Endometrium (tissue), 2 donors: ENCODE data around the gene PLA2R1.

ENCODE experiments used
- FAIRE-seq: peaks from 2 replicates; lab custom pipeline; 2012; peaks lifted over from hg19 to GRCh38; lab: Jason Lieb, UNC
- donor health status: control.
- donor health status: control.

PLA2R1 gene

DNA sequence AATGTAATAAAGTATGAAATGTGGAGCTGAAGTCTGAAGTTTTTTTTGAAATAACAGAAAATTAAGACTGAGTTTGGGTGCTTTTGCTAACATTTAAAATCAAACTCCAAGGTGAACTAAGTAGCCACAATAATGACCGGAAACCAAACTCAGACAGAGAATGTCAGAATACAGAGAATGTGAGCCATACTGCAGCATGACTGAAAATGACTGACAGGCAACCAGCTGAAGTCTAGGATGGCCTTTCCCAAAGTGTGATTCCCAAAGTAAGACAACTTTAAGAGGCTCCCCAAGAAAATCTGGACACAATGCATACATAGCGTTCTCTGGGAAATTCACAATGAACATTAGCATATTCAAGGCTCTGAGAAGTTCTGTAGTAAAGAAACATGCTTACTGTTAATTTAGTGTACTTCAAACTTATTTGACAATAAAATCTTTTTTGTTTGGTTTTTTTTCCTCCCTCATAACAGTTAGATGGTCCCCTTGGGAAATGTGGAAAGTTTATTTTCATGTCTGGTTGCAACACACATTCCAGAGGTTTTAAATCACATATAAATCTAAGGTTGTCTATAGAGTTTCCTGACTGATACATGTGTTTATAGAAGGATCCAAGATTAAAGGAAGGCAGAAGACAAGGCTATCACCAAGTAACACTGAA lies 28.6 kb downstream of the PLA2R1 start:
- FAIRE-seq = peak; percentile 80

DNA sequence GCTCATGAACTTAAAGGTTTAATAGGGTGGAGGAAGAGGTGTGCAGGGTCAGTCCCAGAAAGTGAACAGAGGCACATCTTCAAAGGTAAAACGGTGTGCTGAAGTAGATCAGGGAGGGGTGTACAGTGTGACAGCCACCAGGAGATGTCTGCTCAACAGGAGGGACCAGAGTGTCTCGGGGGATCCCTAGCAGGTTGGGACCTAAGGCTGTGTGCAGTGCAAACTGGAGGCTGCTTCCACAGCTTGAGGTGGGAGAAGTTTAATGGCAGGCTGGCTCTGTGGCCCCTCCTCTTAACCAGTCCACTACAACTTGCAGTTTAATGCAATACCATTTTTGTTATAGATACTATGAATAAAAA lies 33.2 kb downstream of the PLA2R1 start:
- FAIRE-seq = no peak

DNA sequence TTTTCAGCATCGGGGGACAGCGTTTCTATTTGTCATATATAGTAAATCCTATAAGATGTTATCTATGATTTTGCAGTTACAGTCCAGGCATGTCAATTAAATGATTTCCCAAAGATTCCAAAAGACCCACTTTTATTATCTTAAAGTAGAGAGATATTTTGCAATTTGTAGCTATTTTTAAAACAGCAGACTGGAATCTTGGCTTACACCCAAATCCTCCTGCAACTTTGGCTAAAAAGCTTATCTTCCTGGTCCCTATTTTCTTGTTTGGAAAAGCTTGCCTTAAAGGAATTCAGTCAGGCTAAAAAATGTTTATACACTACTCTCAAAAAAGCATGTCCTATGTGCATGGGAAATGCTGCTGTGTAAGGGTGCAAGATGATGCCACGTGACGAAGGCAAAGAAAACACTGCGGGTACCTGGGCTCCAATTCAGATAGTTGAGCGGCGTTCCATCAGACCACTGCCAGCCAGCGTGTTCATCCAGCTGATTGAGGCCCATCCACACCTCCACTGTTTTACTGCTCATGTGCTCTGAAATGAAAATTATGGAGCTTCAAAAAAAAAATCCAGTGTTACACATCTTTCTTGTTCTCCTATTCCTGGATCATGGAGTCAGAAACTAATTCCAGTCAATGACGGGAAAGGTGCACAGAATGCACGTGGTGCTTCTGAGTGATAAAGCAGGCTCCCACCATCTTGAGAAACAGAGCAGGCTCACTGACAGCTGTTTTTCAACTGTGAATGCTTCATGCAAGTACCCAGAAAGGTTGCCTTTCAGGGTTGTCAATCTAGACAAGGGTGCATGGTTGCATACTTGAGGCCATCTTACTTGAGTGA lies 33.8 kb downstream of the PLA2R1 start:
- peak; percentile 92 for FAIRE-seq

DNA sequence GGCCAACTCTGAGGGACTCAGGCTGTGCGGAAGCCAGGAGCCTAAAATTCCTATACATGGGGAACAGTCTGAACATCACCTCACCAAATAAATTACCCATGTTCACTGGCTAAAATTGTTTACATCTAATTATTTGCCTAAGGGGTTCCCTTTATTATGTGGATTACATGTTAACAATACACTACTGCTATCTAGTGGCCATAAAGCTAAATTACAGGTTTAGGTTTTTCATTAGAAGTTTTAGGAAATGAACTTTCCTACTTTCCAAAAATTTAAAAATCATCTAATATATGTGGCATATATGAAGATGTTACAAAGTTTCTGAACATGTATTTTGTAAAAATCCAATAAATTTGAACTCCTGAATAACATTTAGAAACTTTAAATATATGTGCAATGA lies 40.3 kb downstream of the PLA2R1 start:
- no peak for FAIRE-seq

DNA sequence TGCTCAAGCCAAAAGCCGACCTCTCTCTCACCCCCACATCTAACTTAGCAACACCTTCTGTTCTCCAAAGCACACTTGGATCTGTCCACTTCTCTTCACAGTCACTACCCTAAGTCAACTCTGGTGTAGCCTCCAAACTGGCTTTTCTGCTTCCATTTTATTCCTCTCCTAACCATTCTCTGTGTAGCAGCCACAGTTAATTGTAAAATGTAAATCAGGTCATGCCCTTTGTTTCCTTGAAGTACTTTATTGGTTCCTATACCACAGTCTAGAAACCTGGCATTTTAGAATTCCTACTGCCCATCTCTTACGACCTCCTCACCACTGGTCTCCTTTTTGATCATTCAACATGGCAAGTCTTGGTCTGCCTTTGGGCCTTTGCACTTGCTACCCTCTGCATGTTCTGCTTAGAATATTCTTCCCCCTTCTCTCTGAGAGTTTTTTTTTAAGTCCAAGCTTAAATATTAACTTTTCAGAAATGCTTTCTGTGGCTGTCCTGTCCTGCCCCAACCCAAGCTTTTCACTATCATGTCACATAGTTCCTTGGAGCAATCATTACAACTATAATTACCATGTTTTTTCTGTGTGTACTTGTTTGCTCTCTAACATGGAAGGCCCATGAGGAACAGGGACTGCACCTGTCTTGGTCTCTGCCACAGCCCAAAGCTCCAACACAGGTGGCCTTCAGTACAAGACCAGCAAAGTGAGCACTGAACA lies 42.9 kb downstream of the PLA2R1 start:
- FAIRE-seq = no peak

DNA sequence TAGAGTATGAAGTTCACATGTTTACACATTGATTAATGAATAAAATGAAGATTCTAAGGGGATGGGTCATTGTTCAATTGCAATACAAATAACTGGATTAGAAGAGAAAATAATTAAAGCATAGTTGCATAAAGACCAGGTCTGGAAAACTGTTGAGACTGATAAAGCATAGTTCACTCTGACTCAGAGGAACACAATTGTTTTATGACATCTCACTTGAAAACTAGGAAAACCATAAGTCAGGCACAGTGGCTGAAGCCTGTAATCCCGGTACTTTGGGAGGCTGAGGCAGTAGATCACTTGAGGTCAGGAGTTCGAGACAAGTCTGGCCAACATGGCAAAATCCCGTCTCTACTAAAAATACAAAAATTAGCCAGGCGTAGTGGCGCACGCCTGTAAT lies 46.7 kb downstream of the PLA2R1 start:
- no peak for FAIRE-seq

DNA sequence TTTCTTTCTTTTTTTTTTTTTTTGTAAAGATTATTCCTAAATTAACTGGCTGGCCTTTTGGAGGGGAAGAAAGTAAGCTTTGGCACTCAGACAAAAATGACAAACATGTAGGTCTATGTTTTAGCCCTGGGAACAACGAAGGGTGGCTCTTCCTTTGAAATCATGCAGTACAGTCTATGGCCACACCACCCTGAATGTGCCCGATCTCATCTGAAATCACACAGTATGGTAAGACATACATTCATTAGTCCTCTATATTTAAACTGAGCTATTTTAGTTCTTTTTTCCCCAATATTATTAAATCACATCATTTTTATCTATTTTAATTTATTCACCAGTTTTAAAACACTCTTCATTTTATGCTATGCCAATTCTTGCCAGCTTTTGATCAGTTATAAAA lies 48.2 kb downstream of the PLA2R1 start:
- FAIRE-seq = no peak

DNA sequence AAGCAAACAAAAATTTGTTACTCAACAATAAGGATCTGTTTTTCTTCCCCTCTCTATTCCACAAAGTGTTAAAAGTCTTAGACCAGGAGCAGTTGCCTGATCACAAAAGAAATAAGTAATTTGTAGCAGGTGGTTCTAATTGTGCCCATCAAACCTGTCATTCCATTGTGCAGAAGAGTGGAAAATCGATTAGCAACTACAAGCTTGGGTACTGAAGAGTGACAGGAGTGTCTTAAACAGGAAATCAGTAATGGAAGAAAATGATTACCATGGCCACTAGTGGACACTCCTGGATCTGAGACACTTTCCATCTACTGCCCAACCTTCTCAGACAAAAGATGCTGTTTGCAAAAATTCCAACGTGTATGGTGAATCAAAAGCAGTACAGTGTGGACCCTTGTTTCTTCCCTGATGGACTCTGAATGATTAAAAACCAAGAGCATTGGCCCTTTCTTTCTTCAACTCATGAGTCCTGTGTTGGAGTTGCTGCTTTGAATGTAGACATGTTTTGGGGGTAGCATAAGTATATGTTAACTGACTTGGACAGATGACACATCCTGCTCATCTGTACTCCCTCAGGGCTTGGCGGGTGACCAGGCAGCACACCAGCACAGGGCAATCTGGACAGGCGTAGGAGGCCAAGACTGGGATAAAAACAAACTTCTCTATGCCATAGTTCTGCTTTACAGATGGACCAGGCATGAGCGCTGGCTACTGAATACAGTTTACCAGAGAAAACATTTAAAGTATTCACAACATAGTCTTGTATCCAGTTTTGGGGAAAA lies 51.9 kb downstream of the PLA2R1 start:
- FAIRE-seq = peak; percentile 78

DNA sequence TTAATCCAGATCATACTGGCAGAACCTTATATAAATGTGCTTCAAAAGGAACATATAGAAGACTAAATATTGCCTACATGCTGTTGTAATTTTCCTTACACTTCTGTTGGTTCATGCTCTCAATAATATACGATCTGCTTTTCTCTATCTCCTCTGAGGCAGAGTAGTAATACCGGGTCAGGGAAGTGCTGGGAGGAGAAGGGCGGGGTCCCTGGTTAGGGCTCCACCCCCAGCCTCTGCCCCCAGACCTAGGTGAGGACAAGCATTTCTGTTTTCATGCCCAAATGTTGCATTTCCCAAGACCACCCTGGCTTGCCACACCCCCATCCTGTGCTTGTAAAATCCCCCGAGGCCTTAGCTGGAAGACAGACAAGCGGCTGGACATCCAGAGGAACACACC lies 55.3 kb downstream of the PLA2R1 start:
- no peak for FAIRE-seq

DNA sequence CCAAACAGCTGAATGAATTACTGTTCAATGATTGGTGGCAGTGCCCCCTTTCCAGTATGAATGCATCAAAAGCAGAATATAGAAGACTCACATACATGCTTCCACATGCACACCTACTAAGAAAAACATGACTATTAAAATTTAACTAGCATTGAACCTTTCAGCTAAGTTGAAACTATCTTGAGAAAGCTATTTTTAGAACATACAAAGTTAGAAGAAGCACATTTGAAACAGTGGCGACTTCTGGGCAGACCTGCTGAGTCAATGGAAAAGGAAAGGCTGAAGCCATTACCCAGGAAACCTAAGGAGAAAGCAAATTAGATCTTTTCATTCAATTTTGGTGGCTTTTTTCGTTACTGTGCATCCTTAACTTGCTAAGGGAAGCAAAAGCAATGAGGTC lies 55.9 kb downstream of the PLA2R1 start:
- no peak for FAIRE-seq

DNA sequence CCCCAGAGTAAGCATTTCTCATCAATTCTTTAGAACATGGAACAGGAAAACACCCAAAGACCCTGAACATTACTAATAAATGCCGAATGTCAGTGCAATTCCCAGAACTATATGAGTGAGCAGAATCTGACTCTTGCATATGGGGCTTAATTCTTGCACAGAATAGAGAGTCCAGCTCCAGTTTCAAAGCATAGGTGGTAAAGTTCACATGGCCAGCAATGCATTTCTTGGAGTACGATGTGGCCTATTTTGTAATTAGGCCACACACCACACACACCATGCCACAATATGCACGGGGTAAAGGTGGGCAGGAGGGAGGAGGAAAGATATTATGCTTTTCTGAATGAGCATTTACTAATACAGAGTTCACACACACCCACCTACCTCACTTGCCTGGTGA lies 56.5 kb downstream of the PLA2R1 start:
- FAIRE-seq = no peak

DNA sequence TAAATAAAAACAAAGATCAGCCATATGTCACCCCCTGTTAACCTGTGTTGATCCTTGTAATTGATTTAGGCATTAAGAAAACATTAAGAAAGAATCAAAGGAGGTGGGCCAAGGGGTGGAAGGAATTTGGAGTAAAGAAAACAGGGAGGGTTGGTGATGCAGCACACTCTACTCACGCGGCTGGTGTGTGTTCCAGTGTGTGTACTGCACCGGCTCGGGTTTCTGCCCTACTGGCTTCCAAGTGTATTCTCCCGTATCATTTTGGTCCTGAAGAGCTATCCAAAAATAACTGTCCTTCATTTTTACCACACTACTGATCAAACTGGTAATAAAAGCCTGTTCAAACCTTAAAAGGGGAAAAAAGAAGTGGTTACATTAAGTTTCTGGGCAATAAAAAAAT lies 56.9 kb downstream of the PLA2R1 start:
- FAIRE-seq = no peak

DNA sequence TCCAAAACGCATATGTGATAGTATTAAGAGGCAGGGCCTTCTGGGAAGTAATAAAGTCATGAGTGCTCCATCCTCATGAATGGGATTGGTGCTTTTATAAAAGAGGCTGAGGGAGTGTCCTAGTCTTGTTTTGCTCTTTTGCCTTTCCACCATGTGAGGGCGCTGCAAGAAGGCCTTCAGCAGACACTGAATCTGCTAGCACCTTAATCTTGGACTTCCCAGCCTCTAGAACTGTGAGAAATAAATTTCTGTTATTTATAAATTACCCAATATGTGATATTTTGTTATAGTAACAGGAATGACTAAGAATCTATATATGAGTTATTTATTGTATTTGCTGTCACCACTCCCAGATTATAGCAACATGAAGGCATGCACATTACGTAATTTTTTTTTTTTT lies 63.5 kb downstream of the PLA2R1 start:
- no peak for FAIRE-seq

DNA sequence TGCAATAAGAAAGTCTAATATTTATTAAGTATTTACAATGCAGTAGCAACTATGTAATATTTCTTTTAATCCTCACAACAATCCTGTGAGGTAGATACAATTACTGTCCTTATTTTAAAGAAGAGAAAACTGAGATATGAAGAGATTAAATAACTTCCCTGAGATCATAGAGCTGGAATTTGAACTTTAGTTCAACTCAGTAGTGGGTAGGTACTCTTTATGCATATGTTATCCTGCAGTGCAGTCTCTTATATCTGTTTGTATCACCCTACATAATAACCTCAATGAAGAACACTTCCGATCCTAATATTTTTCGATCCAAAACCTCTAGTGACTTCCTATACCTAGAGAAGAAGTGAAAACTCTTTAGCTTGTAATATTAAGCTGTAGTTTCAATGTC lies 64.2 kb downstream of the PLA2R1 start:
- no peak for FAIRE-seq

DNA sequence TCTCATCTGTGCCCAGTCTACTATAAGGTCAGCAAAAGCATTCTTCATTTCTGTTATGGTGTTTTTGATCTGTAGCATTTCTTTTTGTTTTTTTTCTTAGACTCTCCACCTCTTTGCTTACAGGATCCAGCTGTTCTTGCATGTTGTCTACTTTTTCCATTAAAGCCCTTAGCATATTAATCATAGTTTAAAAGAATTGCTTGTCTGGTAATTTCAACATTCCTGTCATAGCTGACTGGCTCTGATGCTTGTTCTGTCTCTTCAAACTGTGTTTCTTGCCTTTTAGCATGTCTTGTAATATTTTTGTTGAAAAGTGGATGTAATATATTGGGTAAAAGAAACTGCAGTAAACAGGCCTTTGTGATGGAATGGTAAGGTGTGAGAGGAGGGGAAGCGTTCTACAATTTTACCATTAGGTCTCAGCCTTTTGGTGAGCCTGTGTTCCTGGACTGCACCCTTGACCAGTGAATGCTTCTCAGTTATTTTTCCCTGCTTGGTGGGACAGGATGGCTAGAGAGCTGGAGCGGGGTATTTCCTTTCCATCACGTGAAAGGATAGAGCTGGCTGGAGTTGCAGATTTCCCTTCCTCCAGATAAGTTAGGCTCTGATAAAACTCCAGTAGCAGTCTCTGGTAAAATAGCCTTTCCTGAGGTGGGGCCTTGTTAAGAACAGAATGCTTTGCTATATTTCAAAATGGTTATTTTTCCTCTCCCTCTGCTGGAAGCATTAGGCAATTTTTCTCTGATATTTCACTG lies 65.4 kb downstream of the PLA2R1 start:
- peak; percentile 73 for FAIRE-seq

DNA sequence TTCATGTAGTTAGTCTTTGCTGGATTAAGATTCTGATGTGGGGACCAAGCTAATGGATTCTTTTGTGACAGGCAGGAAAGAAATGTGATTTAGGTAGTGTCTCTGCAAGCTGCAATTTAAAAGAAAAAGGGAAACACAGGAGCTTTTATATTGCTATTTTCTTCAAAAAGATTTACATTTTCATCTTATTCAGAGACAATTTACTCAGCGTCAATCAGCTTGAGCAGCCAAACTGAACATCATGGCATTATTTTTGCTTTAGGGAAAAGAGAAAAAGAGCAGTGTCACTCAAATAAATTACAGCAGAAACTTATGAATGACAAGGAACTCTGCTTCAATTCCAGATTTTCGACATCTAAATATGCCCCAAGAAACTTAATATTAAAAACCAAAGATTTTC lies 67.4 kb downstream of the PLA2R1 start:
- FAIRE-seq = no peak

DNA sequence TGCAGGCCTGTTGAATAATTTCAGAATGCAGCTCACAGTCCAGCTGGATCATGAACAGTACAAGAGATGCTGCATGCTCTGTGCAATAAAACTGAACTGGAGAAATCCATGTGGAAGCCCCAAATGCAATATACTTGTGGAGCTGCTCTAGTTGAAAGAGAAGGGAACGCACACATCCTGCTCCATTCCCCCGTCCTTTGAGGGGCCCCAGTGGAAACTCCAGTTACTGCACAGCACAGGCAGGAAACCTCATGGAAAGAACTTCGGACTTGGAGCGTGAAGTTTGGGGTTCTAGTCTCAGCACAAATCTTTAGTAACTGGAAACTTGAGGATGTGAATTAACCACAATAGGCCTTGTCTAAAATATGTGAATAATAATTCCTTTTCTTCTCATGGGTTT lies 73.2 kb downstream of the PLA2R1 start:
- FAIRE-seq = no peak

DNA sequence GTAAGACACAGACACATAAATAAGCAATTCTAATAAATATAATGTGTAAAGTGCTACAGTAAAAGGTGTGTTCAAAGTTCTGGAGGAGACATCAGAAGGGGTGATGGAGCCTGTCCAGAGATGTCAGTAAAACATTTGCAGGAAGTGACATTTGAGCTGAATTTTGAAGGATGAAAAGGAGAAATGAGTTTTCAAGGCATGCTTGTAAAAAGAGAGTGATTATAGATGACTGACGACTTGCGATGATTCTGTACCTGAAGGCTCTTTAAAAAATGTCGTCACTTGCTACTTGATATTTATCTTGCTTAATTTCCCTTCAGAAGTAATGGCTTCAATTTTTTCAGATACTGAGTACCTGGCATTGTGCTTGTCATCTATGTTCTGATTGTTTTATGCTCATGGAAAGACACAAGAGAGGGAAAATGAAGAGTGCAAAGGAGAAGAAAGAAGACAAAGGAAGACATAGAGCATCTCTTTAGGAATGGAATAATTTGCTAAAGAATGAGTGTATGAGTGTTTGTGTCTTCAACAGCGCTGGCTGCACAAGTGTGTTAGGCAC lies 73.9 kb downstream of the PLA2R1 start:
- FAIRE-seq = no peak

DNA sequence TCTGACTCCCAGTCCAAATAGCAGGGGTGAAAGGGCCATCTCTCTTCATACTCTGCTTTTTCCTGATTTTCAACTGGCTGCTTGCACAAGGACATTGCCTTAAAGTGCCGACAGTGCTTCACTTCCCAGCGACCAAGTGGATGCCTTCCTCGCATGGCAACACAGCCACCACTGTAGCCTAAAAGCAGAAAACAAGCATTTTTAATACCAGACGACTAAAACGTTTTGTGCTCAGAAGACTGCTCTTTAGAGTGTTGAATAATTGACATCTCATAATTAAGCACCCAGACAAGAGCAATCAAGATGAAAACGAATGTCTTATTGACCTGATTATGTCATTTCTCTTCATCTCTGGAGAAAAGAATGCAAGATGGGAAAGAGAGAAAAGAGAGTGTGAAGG lies 75.2 kb downstream of the PLA2R1 start:
- no peak for FAIRE-seq

DNA sequence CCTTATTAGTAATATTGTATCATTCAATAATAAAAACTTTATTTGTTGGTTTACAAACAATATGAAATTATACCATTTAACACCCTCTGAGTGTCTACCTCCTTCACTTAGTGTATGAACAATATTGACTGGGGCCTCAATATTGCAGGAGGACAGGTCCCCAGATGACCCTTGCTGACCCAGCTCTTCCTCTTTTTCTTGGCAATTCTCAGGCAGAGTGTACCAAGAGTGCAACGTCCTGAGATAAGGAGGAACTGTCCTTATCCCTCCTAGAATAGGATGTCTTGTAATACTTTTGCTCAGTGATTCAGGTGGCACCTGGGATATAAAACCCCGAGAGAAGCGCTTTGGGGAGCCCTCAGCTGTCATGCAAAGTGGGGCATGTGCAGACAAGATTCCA lies 76.8 kb downstream of the PLA2R1 start:
- FAIRE-seq = no peak

DNA sequence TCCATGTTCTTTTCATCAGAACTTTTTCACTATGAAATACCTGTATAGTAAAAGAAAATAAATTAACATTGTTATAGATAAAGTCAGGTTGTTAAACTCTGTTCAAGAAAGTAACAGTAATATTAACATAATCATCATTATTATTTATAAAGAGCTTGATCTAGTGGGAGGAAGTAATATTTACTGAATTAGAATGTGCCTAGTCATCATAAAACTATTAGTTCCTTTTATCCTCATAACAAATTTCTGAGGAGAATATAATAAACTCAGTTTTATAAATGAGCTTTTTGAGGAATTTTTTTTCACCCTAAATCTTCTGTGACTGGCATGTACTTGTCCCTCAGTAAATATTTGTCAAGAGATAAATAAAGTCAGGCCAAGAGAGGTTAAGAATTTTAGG lies 78.4 kb downstream of the PLA2R1 start:
- FAIRE-seq = peak; percentile 4
